HepG2 (cell line): ENCODE results near the gene F7. TPM values are rescaled to one million over a fixed set of nuclear protein-coding genes. Genes with fewer than 3 reads are reported as not detected.

Experiments used
- CENPT ChIP-seq: sonication (generic); formaldehyde crosslinking; IDR thresholded peaks from 2 replicates; pipeline ENCODE4 v1.8.0; 2022; ENCODE audit warnings: low read depth, mild to moderate bottlenecking, moderate library complexity, missing genetic modification reagents
- ELF4 ChIP-seq: sonication (generic); formaldehyde crosslinking; IDR thresholded peaks from 2 replicates; pipeline ENCODE4 v1.5.0; 2020; ENCODE audit warnings: missing genetic modification reagents, mild to moderate bottlenecking, moderate library complexity, borderline replicate concordance
- FOXA1 ChIP-seq, 2 experiments: fragments of 450-650 bp in 1 of 2; sonication (generic) in 1 of 2; formaldehyde crosslinking in 1 of 2; IDR thresholded peaks; 2 replicates each; pipeline versions ENCODE4 v1.4.0 to v1.6.1; 2016 to 2020; ENCODE audit warnings: missing genetic modification reagents in 1 of 2
- HOXA5 ChIP-seq: sonication (generic); formaldehyde crosslinking; IDR thresholded peaks from 2 replicates; pipeline ENCODE4 v1.4.0; 2020; ENCODE audit warnings: missing genetic modification reagents
- NFYC ChIP-seq: IDR thresholded peaks from 2 replicates; pipeline ENCODE4 v1.6.1; 2016; ENCODE audit warnings: missing genetic modification reagents, missing compliant biosample characterization
- RXRB ChIP-seq: IDR thresholded peaks from 2 replicates; pipeline ENCODE4 v1.6.1; 2016; ENCODE audit warnings: borderline replicate concordance, missing genetic modification reagents, missing compliant biosample characterization
- TBX3 ChIP-seq: fragments of 450-650 bp; IDR thresholded peaks from 2 replicates; pipeline ENCODE4 v1.6.1; 2017; ENCODE audit warnings: antibody characterized with exemption, mild to moderate bottlenecking, inconsistent platforms, borderline replicate concordance
- ZNF10 ChIP-seq: sonication (generic); formaldehyde crosslinking; IDR thresholded peaks from 2 replicates; pipeline ENCODE4 v1.4.0; 2020; ENCODE audit warnings: mild to moderate bottlenecking, low read depth, missing genetic modification reagents, borderline replicate concordance
- ZNF264 ChIP-seq: sonication (generic); formaldehyde crosslinking; IDR thresholded peaks from 2 replicates; pipeline ENCODE4 v1.4.0; 2020; ENCODE audit warnings: missing genetic modification reagents
- ZNF335 ChIP-seq: sonication (generic); formaldehyde crosslinking; IDR thresholded peaks from 2 replicates; pipeline ENCODE4 v1.4.0; 2020; ENCODE audit warnings: missing genetic modification reagents
- ZNF546 ChIP-seq: sonication (generic); formaldehyde crosslinking; conservative IDR thresholded peaks from 2 replicates; pipeline ENCODE4 v1.8.1; 2023; ENCODE audit warnings: mild to moderate bottlenecking, missing genetic modification reagents
- ZNF577 ChIP-seq: sonication (generic); formaldehyde crosslinking; IDR thresholded peaks from 2 replicates; pipeline ENCODE4 v1.4.0; 2020; ENCODE audit warnings: mild to moderate bottlenecking, low read depth, missing genetic modification reagents, borderline replicate concordance
- ZNF781 ChIP-seq: sonication (generic); formaldehyde crosslinking; IDR thresholded peaks from 2 replicates; pipeline ENCODE4 v1.5.1; 2020; ENCODE audit warnings: borderline replicate concordance, mild to moderate bottlenecking, missing genetic modification reagents; ENCODE audit errors: not compliant biosample characterization
- polyA plus RNA-seq, 8 experiments: library from polyadenylated mRNA; depleted of rRNA in 3 of 8; stranded (reverse) in 7 of 8; unstranded in 1 of 8; fragments of >200 nt; fragmentation: Illumina TruSeq in 4 of 8; extraction: Trizol in 4 of 8; gene quantifications; 2 replicates each; pipeline versions ENCODE4 v1.2.1 to v1.2.3, GENCODE V29; 2011 to 2016; ENCODE audit warnings: low read depth in 4 of 8, missing spikeins in 1 of 8, mixed read lengths in 1 of 8; ENCODE audit not compliant: insufficient read depth in 1 of 8
- total RNA-seq, 5 experiments: library from RNA; depleted of rRNA; stranded (reverse); fragments of >200 nt; fragmentation: Illumina TruSeq; extraction: Trizol; gene quantifications; 2 replicates each; pipeline ENCODE4 v1.2.3, GENCODE V29; 2016; ENCODE audit warnings: low read depth in 1 of 5
- TF ChIP-seq, protein P1 (sequence below): sonication (generic); formaldehyde crosslinking; IDR thresholded peaks from 2 replicates; pipeline ENCODE4 v1.8.1; 2023; ENCODE audit warnings: mild to moderate bottlenecking, moderate library complexity, missing genetic modification reagents
- TF ChIP-seq, protein P2 (sequence below): sonication (generic); formaldehyde crosslinking; IDR thresholded peaks from 2 replicates; pipeline ENCODE4 v1.8.1; 2023; ENCODE audit warnings: missing genetic modification reagents, inconsistent platforms, borderline replicate concordance
- TF ChIP-seq, protein P3 (sequence below): sonication (generic); formaldehyde crosslinking; IDR thresholded peaks from 2 replicates; pipeline ENCODE4 v1.4.0; 2020; ENCODE audit warnings: missing genetic modification reagents
- TF ChIP-seq, protein P4 (sequence below): sonication (generic); formaldehyde crosslinking; IDR thresholded peaks from 2 replicates; pipeline ENCODE4 v1.4.0; 2020; ENCODE audit warnings: missing genetic modification reagents, borderline replicate concordance
- TF ChIP-seq, protein P5 (sequence below): sonication (generic); formaldehyde crosslinking; IDR thresholded peaks from 2 replicates; pipeline ENCODE4 v1.5.1; 2020; ENCODE audit warnings: missing genetic modification reagents, mild to moderate bottlenecking, borderline replicate concordance
- TF ChIP-seq, protein P6 (sequence below): sonication (generic); formaldehyde crosslinking; IDR thresholded peaks from 2 replicates; pipeline ENCODE4 v1.5.1; 2020; ENCODE audit warnings: missing genetic modification reagents, mild to moderate bottlenecking, borderline replicate concordance

F7 gene
- total and polyA plus RNA-seq, 2 of the 13 experiments (the other 11 are each of a cell fraction or from before 2014, with no cell fraction given) = 12.6 to 26.5 TPM

DNA sequence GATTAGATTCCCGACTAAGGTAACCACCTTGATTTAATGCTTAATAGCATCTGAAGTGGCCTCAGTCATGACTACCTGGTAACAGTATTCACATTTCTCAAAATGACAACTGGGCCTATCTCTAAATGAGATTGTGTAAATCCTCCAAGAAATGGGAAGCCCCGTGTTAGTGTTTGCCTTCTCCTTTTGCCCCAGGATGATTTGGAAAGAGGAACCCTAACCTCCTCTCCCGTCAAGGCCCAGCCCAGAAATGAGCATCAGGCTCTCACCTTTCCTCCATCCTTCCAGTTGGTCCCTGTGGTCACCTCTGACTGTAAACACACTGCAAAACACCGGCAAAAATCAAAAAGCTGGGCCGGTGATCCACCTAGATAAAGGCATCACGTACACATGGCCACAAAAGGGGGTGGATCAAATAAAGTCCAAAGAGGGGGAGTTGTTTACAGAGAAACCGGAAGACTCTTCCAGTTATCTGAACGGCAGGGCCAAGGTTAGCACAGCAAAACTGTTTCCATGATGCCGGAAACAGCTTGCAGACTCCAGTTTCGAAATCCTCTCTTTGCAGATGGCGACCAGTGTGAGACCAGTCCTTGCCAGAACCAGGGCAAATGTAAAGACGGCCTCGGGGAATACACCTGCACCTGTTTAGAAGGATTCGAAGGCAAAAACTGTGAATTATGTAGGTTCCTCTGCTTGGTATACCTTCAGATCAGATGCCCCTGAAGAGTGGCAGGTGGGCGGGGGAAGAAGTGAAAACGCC lies 33.4 kb downstream of the F7 start (continued):
- TF ChIP-seq FOXA1 (IDR thresholded peaks at IDR 0.05) (peak; percentile 60), FOXA1 (CRISPR knock-in tag; IDR thresholded peaks at IDR 0.05) (peak; percentile 93), ZNF577 (no peak), ELF4 (CRISPR knock-in tag) (peak; percentile 93; the same call in 1 of the 2 replicates), HOXA5 (CRISPR knock-in tag) (0 out of 2 replicates have a peak, but pooled peaks have one; percentile 71), CENPT (no peak), ZNF335 (CRISPR knock-in tag) (peak; percentile 65; the same call in 1 of the 2 replicates), RXRB (peak; percentile 92), ZNF264 (CRISPR knock-in tag) (peak; percentile 76; the same call in 1 of the 2 replicates), TBX3 (no peak), ZNF546 (CRISPR knock-in tag) (no peak), ZNF10 (CRISPR knock-in tag) (no peak), ZNF781 (CRISPR knock-in tag) (peak; percentile 82), NFYC (CRISPR knock-in tag) (peak; percentile 40; the same call in 1 of the 2 replicates)
- TF ChIP-seq, protein P1, sequence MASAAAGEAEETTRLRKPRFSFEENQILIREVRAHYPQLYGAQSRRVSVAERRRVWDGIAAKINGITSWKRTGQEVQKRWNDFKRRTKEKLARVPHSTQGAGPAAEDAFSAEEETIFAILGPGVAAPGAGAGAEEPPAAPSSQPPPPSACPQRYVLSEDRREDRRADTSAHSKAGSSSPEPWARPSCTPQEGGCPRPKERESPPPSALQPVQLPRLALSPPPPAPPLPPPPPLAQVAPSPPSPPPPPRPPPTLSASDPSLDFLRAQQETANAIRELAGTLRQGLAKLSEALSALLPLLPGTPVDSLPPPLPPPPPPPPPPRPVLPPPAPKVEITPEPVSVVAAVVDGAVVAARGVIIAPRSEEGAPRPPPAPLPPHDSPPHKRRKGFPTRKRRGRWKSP (CRISPR knock-in tag) = peak; percentile 87
- TF ChIP-seq, protein P2, sequence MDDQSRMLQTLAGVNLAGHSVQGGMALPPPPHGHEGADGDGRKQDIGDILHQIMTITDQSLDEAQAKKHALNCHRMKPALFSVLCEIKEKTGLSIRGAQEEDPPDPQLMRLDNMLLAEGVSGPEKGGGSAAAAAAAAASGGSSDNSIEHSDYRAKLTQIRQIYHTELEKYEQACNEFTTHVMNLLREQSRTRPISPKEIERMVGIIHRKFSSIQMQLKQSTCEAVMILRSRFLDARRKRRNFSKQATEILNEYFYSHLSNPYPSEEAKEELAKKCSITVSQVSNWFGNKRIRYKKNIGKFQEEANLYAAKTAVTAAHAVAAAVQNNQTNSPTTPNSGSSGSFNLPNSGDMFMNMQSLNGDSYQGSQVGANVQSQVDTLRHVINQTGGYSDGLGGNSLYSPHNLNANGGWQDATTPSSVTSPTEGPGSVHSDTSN (CRISPR knock-in tag) = no peak
- TF ChIP-seq, protein P3, sequence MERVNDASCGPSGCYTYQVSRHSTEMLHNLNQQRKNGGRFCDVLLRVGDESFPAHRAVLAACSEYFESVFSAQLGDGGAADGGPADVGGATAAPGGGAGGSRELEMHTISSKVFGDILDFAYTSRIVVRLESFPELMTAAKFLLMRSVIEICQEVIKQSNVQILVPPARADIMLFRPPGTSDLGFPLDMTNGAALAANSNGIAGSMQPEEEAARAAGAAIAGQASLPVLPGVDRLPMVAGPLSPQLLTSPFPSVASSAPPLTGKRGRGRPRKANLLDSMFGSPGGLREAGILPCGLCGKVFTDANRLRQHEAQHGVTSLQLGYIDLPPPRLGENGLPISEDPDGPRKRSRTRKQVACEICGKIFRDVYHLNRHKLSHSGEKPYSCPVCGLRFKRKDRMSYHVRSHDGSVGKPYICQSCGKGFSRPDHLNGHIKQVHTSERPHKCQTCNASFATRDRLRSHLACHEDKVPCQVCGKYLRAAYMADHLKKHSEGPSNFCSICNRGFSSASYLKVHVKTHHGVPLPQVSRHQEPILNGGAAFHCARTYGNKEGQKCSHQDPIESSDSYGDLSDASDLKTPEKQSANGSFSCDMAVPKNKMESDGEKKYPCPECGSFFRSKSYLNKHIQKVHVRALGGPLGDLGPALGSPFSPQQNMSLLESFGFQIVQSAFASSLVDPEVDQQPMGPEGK (CRISPR knock-in tag) = peak; percentile 86
- TF ChIP-seq, protein P4, sequence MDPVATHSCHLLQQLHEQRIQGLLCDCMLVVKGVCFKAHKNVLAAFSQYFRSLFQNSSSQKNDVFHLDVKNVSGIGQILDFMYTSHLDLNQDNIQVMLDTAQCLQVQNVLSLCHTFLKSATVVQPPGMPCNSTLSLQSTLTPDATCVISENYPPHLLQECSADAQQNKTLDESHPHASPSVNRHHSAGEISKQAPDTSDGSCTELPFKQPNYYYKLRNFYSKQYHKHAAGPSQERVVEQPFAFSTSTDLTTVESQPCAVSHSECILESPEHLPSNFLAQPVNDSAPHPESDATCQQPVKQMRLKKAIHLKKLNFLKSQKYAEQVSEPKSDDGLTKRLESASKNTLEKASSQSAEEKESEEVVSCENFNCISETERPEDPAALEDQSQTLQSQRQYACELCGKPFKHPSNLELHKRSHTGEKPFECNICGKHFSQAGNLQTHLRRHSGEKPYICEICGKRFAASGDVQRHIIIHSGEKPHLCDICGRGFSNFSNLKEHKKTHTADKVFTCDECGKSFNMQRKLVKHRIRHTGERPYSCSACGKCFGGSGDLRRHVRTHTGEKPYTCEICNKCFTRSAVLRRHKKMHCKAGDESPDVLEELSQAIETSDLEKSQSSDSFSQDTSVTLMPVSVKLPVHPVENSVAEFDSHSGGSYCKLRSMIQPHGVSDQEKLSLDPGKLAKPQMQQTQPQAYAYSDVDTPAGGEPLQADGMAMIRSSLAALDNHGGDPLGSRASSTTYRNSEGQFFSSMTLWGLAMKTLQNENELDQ (CRISPR knock-in tag) = no peak
- TF ChIP-seq, protein P5, sequence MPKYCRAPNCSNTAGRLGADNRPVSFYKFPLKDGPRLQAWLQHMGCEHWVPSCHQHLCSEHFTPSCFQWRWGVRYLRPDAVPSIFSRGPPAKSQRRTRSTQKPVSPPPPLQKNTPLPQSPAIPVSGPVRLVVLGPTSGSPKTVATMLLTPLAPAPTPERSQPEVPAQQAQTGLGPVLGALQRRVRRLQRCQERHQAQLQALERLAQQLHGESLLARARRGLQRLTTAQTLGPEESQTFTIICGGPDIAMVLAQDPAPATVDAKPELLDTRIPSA = no peak
- TF ChIP-seq, protein P6, sequence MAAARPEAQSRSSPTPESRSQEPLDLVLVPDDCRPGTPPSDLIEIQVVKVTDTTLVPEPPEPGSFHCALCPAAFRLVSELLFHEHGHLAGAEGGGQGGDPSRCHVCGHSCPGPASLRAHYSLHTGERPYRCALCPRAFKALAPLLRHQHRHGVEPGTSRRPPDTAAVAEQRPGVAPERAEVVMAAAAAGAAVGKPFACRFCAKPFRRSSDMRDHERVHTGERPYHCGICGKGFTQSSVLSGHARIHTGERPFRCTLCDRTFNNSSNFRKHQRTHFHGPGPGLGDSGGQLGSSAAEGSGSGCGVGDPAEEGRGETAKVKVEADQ (CRISPR knock-in tag) = peak; percentile 75; the same call in 1 of the 2 replicates
